Adrenal gland (tissue), 5 donors: ENCODE results near the gene IL20RA.

Source experiments
- POLR2A ChIP-seq, 2 donors: fragments of 450-650 bp; IDR thresholded peaks; one replicate each; pipeline ENCODE4 v1.6.1; 2017; ENCODE audit warnings: antibody characterized with exemption in 2 of 2, mild to moderate bottlenecking in 2 of 2, moderate library complexity in 1 of 2
- TF ChIP-seq, protein P1 (sequence below), 6 experiments: fragments of 450-650 bp in 4 of 6; fragments of 200-600 bp in 2 of 6; sonication (generic) in 1 of 6; IDR thresholded peaks; 1 replicate in 5 of 6; 2 replicates in 1 of 6; pipeline versions ENCODE4 v1.5.1 to v1.8.0; 2016 to 2021; ENCODE audit warnings: antibody characterized with exemption in 6 of 6, mild to moderate bottlenecking in 2 of 6, moderate library complexity in 1 of 6
- donor health status: DM: no; HTN: no; CAD: no.

DNA sequence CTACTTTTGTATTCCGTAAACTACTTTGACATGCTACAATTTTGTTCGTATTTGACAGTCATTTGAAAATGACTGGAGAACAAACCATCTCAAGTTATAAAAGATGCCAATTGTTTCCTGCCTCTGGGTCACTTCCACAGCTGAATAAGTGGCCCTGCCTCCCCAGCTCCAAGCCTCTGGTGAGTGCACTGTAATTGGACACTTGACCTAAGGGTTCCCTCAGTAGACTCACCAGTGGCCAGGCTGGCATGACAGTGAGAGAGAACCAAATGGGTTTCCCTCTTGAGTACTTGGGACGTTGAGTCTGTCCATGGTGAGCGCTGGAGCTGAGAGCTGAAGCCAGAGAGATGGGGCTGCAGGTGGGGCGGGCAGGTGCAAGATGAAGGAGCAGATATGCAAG is 65.6 kb downstream of the IL20RA start:
- TF ChIP-seq, protein P1, sequence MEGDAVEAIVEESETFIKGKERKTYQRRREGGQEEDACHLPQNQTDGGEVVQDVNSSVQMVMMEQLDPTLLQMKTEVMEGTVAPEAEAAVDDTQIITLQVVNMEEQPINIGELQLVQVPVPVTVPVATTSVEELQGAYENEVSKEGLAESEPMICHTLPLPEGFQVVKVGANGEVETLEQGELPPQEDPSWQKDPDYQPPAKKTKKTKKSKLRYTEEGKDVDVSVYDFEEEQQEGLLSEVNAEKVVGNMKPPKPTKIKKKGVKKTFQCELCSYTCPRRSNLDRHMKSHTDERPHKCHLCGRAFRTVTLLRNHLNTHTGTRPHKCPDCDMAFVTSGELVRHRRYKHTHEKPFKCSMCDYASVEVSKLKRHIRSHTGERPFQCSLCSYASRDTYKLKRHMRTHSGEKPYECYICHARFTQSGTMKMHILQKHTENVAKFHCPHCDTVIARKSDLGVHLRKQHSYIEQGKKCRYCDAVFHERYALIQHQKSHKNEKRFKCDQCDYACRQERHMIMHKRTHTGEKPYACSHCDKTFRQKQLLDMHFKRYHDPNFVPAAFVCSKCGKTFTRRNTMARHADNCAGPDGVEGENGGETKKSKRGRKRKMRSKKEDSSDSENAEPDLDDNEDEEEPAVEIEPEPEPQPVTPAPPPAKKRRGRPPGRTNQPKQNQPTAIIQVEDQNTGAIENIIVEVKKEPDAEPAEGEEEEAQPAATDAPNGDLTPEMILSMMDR (IDR thresholded peaks at IDR 0.05), result no peak
- no peak for TF ChIP-seq POLR2A (IDR thresholded peaks at IDR 0.05)
